Pancreas (tissue), 10 donors: ENCODE measurements around the gene IQCE. TPM values are rescaled to one million over a fixed set of nuclear protein-coding genes. Genes with fewer than 3 reads are reported as not detected.

Source experiments
- ATAC-seq, 4 donors: fragments of 200-7000 bp; cut with Tn5 transposase; one replicate each; pipeline versions ENCODE4 v1.8.0 to v1.9.1; 2020; ENCODE audit warnings: mild to moderate bottlenecking in 4 of 4, moderate library complexity in 4 of 4
- DNase-seq, 6 donors: peaks; one replicate each; pipeline ENCODE4 v3.0.0-alpha.2; 2020
- FAIRE-seq: peaks from 2 replicates; lab custom pipeline; 2012; peaks lifted over from hg19 to GRCh38; lab: Jason Lieb, UNC
- H3K27ac ChIP-seq, 4 donors: fragments of 200-600 bp; sonication (generic); 1 replicate in 3 of 4; 2 replicates in 1 of 4; pipeline versions ENCODE4 v1.5.0 to v1.8.0; 2020
- H3K27me3 ChIP-seq, 4 donors: fragments of 200-600 bp; one replicate each; pipeline ENCODE4 v1.8.0; 2021
- H3K36me3 ChIP-seq, 3 donors: fragments of 200-600 bp; sonication (generic) in 1 of 3; one replicate each; pipeline versions ENCODE4 v1.5.0 to v1.8.0; 2020 to 2021
- H3K4me1 ChIP-seq, 3 donors: fragments of 200-600 bp; one replicate each; pipeline ENCODE4 v1.8.0; 2021
- H3K4me3 ChIP-seq, 4 donors: fragments of 200-600 bp; sonication (generic) in 2 of 4; one replicate each; pipeline versions ENCODE4 v1.5.0 to v1.8.0; 2020 to 2021
- H3K9me3 ChIP-seq, 4 donors: fragments of 200-600 bp; one replicate each; pipeline ENCODE4 v1.8.0; 2021
- WGBS, 2 donors: extraction: QIAGEN DNeasy Blood & Tissue Kit; methylation state at CpG; one replicate each; pipeline ENCODE4 v1.1.7; 2013; 5-methylcytosine and 5-hydroxymethylcytosine counted together
- intact Hi-C, 3 donors: fragments of 100-400 bp; cut with DNase I; formaldehyde crosslinking; loops; one replicate each; pipeline versions ENCODE4 v1.11.1 to v1.14.2; 2022
- polyA plus RNA-seq, 2 donors: library from polyadenylated mRNA; stranded (reverse); fragments of 200-250 nt; gene quantifications; one replicate each; pipeline ENCODE4 v1.2.3, GENCODE V29; 2013
- total RNA-seq, 6 donors: library from RNA; stranded (reverse); fragmentation: NEBNext Ultra II Directional in 4 of 6; extraction: Animal tissue kit (Norgen Biotek cat#: 25700) in 4 of 6; gene quantifications; one replicate each; pipeline versions ENCODE4 v1.2.1 to v1.2.4, GENCODE V29; 2021 to 2023
- TF ChIP-seq, protein P1 (sequence below), 4 donors: fragments of 200-600 bp; sonication (generic) in 3 of 4; IDR thresholded peaks; one replicate each; pipeline versions ENCODE4 v1.5.0 to v1.8.0; 2021; ENCODE audit warnings: antibody characterized with exemption in 4 of 4
- donor health status: healthy with polysubstance abuse.
- donor health status: DM: no; HTN: no; CAD: no; lungs with moderate emphysema.
- donor health status: DM: no; HTN: no; CAD: no.
- donor health status: control.
- donor health status: control.
- donor health status: Bipolar disorder and iron deficiency.
- donor health status: DM: yes; HTN: yes; CAD: no.
- donor health status: DM: no; HTN: no; CAD: no.
- donor health status: DM: no; HTN: no; CAD: no.
- donor health status: DM: yes; HTN: yes; CAD: no.

IQCE gene
- total and polyA plus RNA-seq, 8 donors = 8.8 to 14.1 (median 10.9) TPM

DNA sequence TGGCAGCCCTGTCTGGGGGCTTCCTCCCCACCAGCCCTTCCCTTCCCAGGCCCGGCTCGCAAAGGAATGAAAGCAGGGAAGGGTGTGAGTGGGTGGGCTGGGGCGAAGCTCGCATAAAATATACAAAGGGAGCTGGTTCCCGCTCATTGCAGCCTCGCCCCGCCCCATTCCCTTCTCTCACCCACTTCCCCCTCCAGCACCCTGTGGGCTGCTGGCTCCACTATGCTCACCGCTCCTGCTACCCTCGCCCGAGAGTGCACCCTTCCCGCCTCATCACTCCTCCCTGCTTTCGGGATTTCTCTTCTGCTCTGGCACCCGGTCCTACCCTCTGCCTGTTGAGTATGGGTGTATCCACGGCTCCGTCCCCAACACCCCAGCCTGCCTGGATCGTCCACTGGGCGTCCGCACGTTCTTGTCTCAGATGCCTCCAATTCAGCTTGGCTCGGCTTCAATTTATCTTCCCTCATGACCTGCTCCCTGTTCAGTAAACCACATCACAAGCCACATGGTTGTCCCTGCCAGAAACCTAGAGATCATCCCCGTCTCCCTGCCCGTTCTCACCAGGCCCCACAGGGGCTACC lies 58.6 kb downstream of the IQCE start:
- no peak for FAIRE-seq
- Histone ChIP-seq H3K4me1 (peaks cover 0 to 3% (median 0%) of the 10 kb centered on the region in 3 donors), H3K4me3 (no peak overlapping the region), H3K27me3 (no peaks in the 10 kb centered on the region), H3K9me3 (no peaks in the 10 kb centered on the region), H3K36me3 (no peaks in the 10 kb centered on the region), H3K27ac (no peak overlapping the region)
- no peak for ATAC-seq
- intact Hi-C loops = no loop called here
- TF ChIP-seq, protein P1, sequence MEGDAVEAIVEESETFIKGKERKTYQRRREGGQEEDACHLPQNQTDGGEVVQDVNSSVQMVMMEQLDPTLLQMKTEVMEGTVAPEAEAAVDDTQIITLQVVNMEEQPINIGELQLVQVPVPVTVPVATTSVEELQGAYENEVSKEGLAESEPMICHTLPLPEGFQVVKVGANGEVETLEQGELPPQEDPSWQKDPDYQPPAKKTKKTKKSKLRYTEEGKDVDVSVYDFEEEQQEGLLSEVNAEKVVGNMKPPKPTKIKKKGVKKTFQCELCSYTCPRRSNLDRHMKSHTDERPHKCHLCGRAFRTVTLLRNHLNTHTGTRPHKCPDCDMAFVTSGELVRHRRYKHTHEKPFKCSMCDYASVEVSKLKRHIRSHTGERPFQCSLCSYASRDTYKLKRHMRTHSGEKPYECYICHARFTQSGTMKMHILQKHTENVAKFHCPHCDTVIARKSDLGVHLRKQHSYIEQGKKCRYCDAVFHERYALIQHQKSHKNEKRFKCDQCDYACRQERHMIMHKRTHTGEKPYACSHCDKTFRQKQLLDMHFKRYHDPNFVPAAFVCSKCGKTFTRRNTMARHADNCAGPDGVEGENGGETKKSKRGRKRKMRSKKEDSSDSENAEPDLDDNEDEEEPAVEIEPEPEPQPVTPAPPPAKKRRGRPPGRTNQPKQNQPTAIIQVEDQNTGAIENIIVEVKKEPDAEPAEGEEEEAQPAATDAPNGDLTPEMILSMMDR (IDR thresholded peaks at IDR 0.05) = no peak
- WGBS, 2 donors = 65 to 72% methylated on average over 22 of the region's 22 CpGs
- no peak for DNase-seq

DNA sequence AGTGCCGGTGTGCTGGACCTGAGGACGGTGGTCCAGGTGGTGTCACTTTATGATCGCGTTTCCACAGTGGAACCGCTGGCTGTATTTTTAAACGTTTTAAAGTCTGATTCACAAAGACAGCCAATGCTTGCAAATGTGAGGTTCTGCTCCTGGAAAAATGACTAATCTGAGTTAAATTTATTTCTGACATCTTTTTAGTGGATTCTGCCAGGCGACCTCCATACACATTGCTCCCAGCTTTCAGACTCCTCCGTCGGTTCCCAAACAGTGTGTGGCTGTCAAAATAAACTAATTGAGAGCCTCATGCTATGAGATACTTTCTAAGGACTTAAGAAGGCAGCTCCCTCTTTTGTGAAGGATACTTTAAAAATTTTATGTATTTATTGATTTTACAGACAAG lies 60.3 kb downstream of the IQCE start:
- DNase-seq (no peak), ATAC-seq (no peak), FAIRE-seq (no peak)
- Histone ChIP-seq H3K27me3 (no peaks in the 10 kb centered on the region), H3K4me1 (peaks cover 0 to 3% (median 0%) of the 10 kb centered on the region in 3 donors), H3K9me3 (no peaks in the 10 kb centered on the region), H3K36me3 (no peaks in the 10 kb centered on the region), H3K27ac (no peak overlapping the region), H3K4me3 (no peak overlapping the region)
- TF ChIP-seq, protein P1 (IDR thresholded peaks at IDR 0.05) = no peak
- WGBS, 2 donors = 74 to 79% methylated on average over 9 of the region's 9 CpGs
- intact Hi-C loops = no loop called here

DNA sequence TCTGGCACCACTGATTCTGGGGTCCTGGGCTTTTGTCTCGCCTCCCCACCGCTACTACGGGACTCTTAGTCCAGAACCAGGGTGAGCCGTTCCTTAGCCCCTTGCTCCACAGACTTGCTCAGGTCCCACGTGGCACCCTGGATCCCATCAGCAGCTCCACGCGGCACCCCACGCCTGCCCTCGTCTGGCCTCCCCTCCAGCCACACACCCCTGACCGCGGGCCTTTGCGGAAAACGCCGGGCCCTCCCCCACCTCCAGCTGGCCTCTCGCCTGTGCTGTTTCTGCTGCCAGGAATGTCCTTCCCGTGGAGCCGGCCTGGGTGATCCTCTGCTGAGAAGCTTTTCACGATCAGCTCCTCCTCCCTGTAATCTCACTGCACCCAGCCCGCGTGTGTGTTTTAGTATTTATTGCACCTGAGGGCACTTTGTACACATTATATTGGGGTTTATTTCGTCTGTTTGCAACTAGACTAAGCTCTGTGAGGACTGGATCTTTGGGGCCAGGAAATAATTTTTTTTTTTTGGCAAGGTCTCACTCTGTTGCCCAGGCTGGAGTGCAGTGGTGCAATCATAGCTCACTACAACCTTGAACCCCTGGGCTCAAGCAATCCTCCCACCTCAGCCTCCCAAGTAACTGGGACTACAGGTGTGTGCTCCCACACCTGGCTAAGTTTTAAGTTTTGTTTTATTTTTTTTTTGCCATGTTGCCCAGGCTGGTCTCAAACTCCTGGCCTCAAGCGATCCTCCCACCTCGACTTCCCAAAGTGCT lies 62.5 kb downstream of the IQCE start:
- H3K27ac ChIP-seq = no peak overlapping the region
- H3K4me3 ChIP-seq = no peak overlapping the region
- H3K36me3 ChIP-seq = no peaks in the 10 kb centered on the region
- DNase-seq (peak in 4 of 6 donors; percentile 43 to 75 (median 58)), FAIRE-seq (no peak), ATAC-seq (peak; percentile 42 to 76 (median 63))
- 29 to 31% methylated on average over 23 of the region's 23 CpGs for WGBS, 2 donors
- H3K9me3 ChIP-seq = no peaks in the 10 kb centered on the region
- intact Hi-C loops = no loop called here
- TF ChIP-seq, protein P1 (IDR thresholded peaks at IDR 0.05) = no peak
- no peaks in the 10 kb centered on the region for H3K27me3 ChIP-seq
- no peaks in the 10 kb centered on the region for H3K4me1 ChIP-seq

DNA sequence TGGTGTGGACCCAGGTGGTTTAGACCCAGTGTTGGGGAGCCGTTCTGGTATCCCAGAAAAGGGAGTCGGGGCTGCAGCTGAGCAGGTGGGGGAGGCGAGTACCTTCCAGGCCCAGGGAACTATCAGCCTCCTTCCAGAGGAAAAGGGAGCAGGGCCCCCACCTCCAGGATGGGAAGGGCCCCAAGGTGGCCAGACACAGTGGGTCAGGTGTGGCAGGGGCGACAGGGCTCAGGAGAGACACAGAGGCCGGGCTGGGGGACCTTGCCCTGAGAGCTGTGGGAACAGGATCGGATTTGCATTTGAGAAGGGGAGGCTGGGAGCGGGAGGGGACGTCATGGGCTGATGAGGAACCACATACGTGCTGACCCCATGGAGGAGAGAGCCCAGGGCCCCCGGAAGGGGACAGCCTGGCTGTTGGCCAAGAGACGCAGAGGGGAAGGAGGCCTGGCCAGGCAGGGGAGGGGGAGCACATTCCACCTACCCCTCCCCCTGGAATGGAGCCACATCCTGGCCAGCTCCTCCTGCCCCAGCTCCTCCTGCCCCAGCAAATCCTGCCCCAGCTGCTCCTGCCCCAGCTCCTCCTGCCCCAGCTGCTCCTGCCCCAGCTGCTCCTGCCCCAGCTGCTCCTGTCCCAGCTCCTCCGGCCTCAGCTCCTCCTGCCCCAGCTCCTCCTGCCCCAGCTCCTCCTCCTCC lies 63.3 kb downstream of the IQCE start:
- no peak for FAIRE-seq
- no peak overlapping the region for H3K27ac ChIP-seq

More for the DNA sequence above, 63.3 kb downstream of the IQCE start:
- Histone ChIP-seq H3K27me3 (no peaks in the 10 kb centered on the region), H3K9me3 (no peaks in the 10 kb centered on the region), H3K4me1 (no peaks in the 10 kb centered on the region), H3K36me3 (no peaks in the 10 kb centered on the region), H3K4me3 (no peak overlapping the region)
- peak in 1 of 4 donors; percentile 12 for ATAC-seq
- intact Hi-C loops = no loop called here
- TF ChIP-seq, protein P1 (IDR thresholded peaks at IDR 0.05) = no peak
- DNase-seq = peak in 1 of 6 donors; percentile 56
- 65 to 71% methylated on average over 10 to 12 of the region's 12 CpGs for WGBS, 2 donors
